K562 (cell line): ENCODE measurements around the gene DSCAM. TPM values are rescaled to one million over a fixed set of nuclear protein-coding genes. Genes with fewer than 3 reads are reported as not detected.

Experiments
- ATAC-seq: fragments of 200-7000 bp; cut with Tn5 transposase; 3 replicates; pipeline ENCODE4 v1.9.1; 2020; ENCODE audit warnings: moderate library complexity
- BruUV-seq: library from RNA; stranded (reverse); fragments of 400-500 nt; replicated peaks from 2 replicates; lab custom pipeline; 2021; lab: Mats Ljungman, UMichigan
- CTCF ChIA-PET: fragments of 300-600 bp; formaldehyde crosslinking; extraction: SDS; loops from one replicate; lab custom pipeline; 2021; ENCODE audit warnings: low intra/inter-chr PET ratio; lab: Yijun Ruan, JAX
- POLR2A ChIA-PET: fragments of 300-600, 350-650 bp; sonication (Branson Sonifier 250); formaldehyde crosslinking; extraction: SDS; loops from one replicate; lab custom pipeline; 2021; ENCODE audit warnings: antibody characterized with exemption, inconsistent platforms; lab: Yijun Ruan, JAX
- DNase-seq, 4 experiments: peaks; one replicate each; pipeline versions ENCODE4 v3.0.0 to v3.0.0-alpha.2; 2011 to 2018; ENCODE audit warnings: low spot score in 3 of 4, mixed read lengths in 3 of 4; ENCODE audit errors: extremely low read depth in 1 of 4
- FAIRE-seq: peaks from 2 replicates; lab custom pipeline; 2011; peaks lifted over from hg19 to GRCh38; lab: Jason Lieb, UNC
- H2AFZ ChIP-seq: 2 replicates; pipeline ENCODE4 v1.6.0; 2011; ENCODE audit warnings: low read depth, low read length, control low read depth, inconsistent platforms
- H3K27ac ChIP-seq: fragments of 200-600 bp; 3 replicates; pipeline ENCODE4 v1.8.0; 2011; ENCODE audit warnings: low read depth, mild to moderate bottlenecking, control low read depth, inconsistent platforms, low read length, moderate library complexity, mixed read lengths; ENCODE audit errors: extremely low read depth
- H3K27me3 ChIP-seq, 2 experiments: fragments of 300-600 bp in 1 of 2; 2 replicates in 1 of 2; 3 replicates in 1 of 2; pipeline versions ENCODE4 v1.6.0 to v1.8.0; 2011; ENCODE audit warnings: inconsistent platforms in 2 of 2, low read length in 2 of 2, mild to moderate bottlenecking in 1 of 2, mixed read lengths in 1 of 2, moderate library complexity in 1 of 2; ENCODE audit not compliant: control insufficient read depth in 2 of 2, insufficient read depth in 2 of 2
- H3K36me3 ChIP-seq: fragments of 300-600 bp; 3 replicates; pipeline ENCODE4 v1.8.0; 2011; ENCODE audit warnings: mild to moderate bottlenecking, low read length, inconsistent platforms; ENCODE audit not compliant: control insufficient read depth, insufficient read depth
- H3K4me1 ChIP-seq, 2 experiments: fragments of 200-600 bp in 1 of 2; replicated peaks in 1 of 2; 2 replicates in 1 of 2; 3 replicates in 1 of 2; pipeline versions ENCODE4 v1.5.1 to v1.8.0; 2011; ENCODE audit warnings: inconsistent platforms in 2 of 2, low read length in 2 of 2, mild to moderate bottlenecking in 1 of 2, mixed read lengths in 1 of 2, moderate library complexity in 1 of 2; ENCODE audit not compliant: control insufficient read depth in 2 of 2, insufficient read depth in 2 of 2
- H3K4me2 ChIP-seq: 2 replicates; pipeline ENCODE4 v1.6.1; 2011; ENCODE audit warnings: low read length, control low read depth, inconsistent platforms, mixed read lengths; ENCODE audit not compliant: insufficient read depth
- H3K4me3 ChIP-seq: fragments of 200-600 bp; sonication (generic), shearing (Covaris generic); 2 replicates; pipeline ENCODE4 v1.5.1; 2016; ENCODE audit warnings: control low read depth, inconsistent platforms
- H3K79me2 ChIP-seq: fragments of 200-600 bp; 3 replicates; pipeline ENCODE4 v1.8.0; 2011; ENCODE audit warnings: low read length, inconsistent platforms; ENCODE audit not compliant: control insufficient read depth, insufficient read depth
- H3K9ac ChIP-seq, 2 experiments: 2 replicates each; pipeline versions ENCODE4 v1.6.0 to v1.6.1; 2011; ENCODE audit warnings: low read depth in 2 of 2, low read length in 2 of 2, control low read depth in 1 of 2, inconsistent platforms in 1 of 2, mild to moderate bottlenecking in 1 of 2, mixed read lengths in 1 of 2; ENCODE audit not compliant: insufficient read depth in 1 of 2
- H3K9me1 ChIP-seq: one replicate; pipeline ENCODE4 v1.6.0; 2011; ENCODE audit warnings: inconsistent platforms, mild to moderate bottlenecking, low read length, moderate library complexity; ENCODE audit not compliant: control insufficient read depth, insufficient read depth
- H3K9me3 ChIP-seq: replicated peaks from 2 replicates; pipeline ENCODE4 v1.5.1; 2011; ENCODE audit warnings: low read depth, low read length, inconsistent platforms; ENCODE audit not compliant: control insufficient read depth, insufficient read depth
- H4K20me1 ChIP-seq: replicated peaks from 2 replicates; pipeline ENCODE4 v1.6.1; 2011; ENCODE audit warnings: low read length, inconsistent platforms, mixed read lengths; ENCODE audit not compliant: control insufficient read depth, insufficient read depth
- ILF3 ChIP-seq: fragments of 450-650 bp; IDR thresholded peaks from 2 replicates; pipeline ENCODE4 v1.6.1; 2018; ENCODE audit warnings: antibody characterized with exemption, mild to moderate bottlenecking, moderate library complexity, borderline replicate concordance
- NR2C2 ChIP-seq, 2 experiments: fragments of 200-800 bp in 1 of 2; sonication (Bioruptor generic) in 1 of 2; sonication (generic) in 1 of 2; formaldehyde crosslinking in 1 of 2; IDR thresholded peaks; 2 replicates each; pipeline versions ENCODE4 v1.6.1 to v1.8.0; 2016 to 2022; ENCODE audit warnings: mild to moderate bottlenecking in 1 of 2, missing compliant biosample characterization in 1 of 2, missing genetic modification characterization in 1 of 2, missing genetic modification reagents in 1 of 2
- SMARCE1 ChIP-seq: fragments of 450-650 bp; IDR thresholded peaks from 2 replicates; pipeline ENCODE4 v1.7.1; 2016; ENCODE audit warnings: mild to moderate bottlenecking
- TRIM25 ChIP-seq: fragments of 450-650 bp; IDR thresholded peaks from 2 replicates; pipeline ENCODE4 v1.7.0; 2016; ENCODE audit warnings: borderline replicate concordance
- ZBTB43 ChIP-seq: sonication (generic); formaldehyde crosslinking; IDR thresholded peaks from 2 replicates; pipeline ENCODE4 v1.8.0; 2023; ENCODE audit warnings: mild to moderate bottlenecking, missing genetic modification reagents
- WGBS: fragments of 100-300 bp; shearing (Covaris generic); methylation state at CpG from one replicate; pipeline ENCODE4 v1.1.6; 2016; ENCODE audit warnings: low coverage, mixed read lengths; ENCODE audit not compliant: insufficient coverage; ENCODE audit errors: missing lambda C conversion rate; 5-methylcytosine and 5-hydroxymethylcytosine counted together
- in situ Hi-C: fragments of 300-500 bp; cut with MboI; formaldehyde crosslinking; loops from 4 replicates; pipeline ENCODE4 v1.15.0; 2018; ENCODE audit warnings: inconsistent platforms, mixed read lengths
- intact Hi-C: fragments of 100-400 bp; cut with micrococcal nuclease; formaldehyde crosslinking; loops from 2 replicates; pipeline ENCODE4 v1.14.2; 2022
- polyA plus RNA-seq, 8 experiments: library from polyadenylated mRNA; depleted of rRNA in 4 of 8; stranded (reverse) in 5 of 8; unstranded in 3 of 8; fragments of >200 nt; fragmentation: Nextera tagmentation in 2 of 8; fragmentation: Illumina TruSeq in 1 of 8; extraction: Ambion mirVana in 2 of 8; extraction: Trizol in 1 of 8; gene quantifications; 2 replicates each; pipeline versions ENCODE4 v1.2.1 to v1.2.3, GENCODE V29; 2011 to 2014; ENCODE audit warnings: inconsistent platforms in 1 of 8, missing spikeins in 1 of 8
- total RNA-seq, 7 experiments: library from RNA; depleted of rRNA in 6 of 7; stranded (reverse); fragments of >200 nt in 6 of 7; fragmentation: Illumina TruSeq in 2 of 7; extraction: Trizol in 2 of 7; gene quantifications; 2 replicates each; pipeline versions ENCODE4 v1.2.1 to v1.2.3, GENCODE V29; 2011 to 2021; ENCODE audit warnings: low replicate concordance in 1 of 7

DSCAM gene
- total and polyA plus RNA-seq, 9 of the 15 experiments (the other 6 are each of a cell fraction or from before 2014, with no cell fraction given), result not detected

- Histone ChIP-seq H3K27me3 (no peaks in the 10 kb centered on the region; a peak in 1 of 5 replicates), H3K36me3 (no peaks in the 10 kb centered on the region), H3K4me3 (no peak overlapping the region), H3K9me3 (peaks cover 6% of the 10 kb centered on the region; the same call in 1 of the 2 replicates), H3K79me2 (no peaks in the 10 kb centered on the region), H2AFZ (no peak overlapping the region), H3K4me2 (no peak overlapping the region), H4K20me1 (no peaks in the 10 kb centered on the region), H3K27ac (no peak overlapping the region), H3K9me1 (no peaks in the 10 kb centered on the region), H3K4me1 (no peaks in the 10 kb centered on the region), H3K9ac (no peak overlapping the region)
- ATAC-seq, result no peak
- CTCF ChIA-PET, result no interaction called here
- TF ChIP-seq ZBTB43 (CRISPR knock-in tag), result no peak
- no peak for TF ChIP-seq ILF3
- no peak for TF ChIP-seq SMARCE1
- no peak for TF ChIP-seq TRIM25
- TF ChIP-seq NR2C2 (CRISPR knock-in tag; IDR thresholded peaks at IDR 0.05), result no peak
- no peak for TF ChIP-seq NR2C2 (tag; IDR thresholded peaks at IDR 0.05)
- no peak for FAIRE-seq
- 0% methylated on average over 3 of the region's 3 CpGs for WGBS
- BruUV-seq, result no TSS peak
- no peak for DNase-seq
- POLR2A ChIA-PET, result no interaction called here
- in situ Hi-C loops, result no loop called here
- intact Hi-C loops, result no loop called here
Observed at GRCh38 chr21:40282912-40283886, 563.8 kb downstream of the DSCAM start.
